Breast epithelium (tissue), 4 donors: ENCODE results near the gene TMEM132C. TPM values are rescaled to one million over a fixed set of nuclear protein-coding genes. Genes with fewer than 3 reads are reported as not detected.

Source experiments
- DNase-seq, 2 donors: peaks; one replicate each; pipeline ENCODE4 v3.0.0-alpha.2; 2019; ENCODE audit warnings: low spot score in 2 of 2
- H3K27ac ChIP-seq, 2 donors: fragments of 200-600 bp; sonication (generic) in 1 of 2; one replicate each; pipeline ENCODE4 v1.5.1; 2016 to 2019; ENCODE audit warnings: mild to moderate bottlenecking in 1 of 2
- H3K27me3 ChIP-seq, 2 donors: fragments of 200-600 bp; sonication (generic) in 1 of 2; one replicate each; pipeline versions ENCODE4 v1.5.1 to v1.6.0; 2017 to 2019; ENCODE audit warnings: control low read depth in 1 of 2, mild to moderate bottlenecking in 1 of 2
- H3K36me3 ChIP-seq: fragments of 200-600 bp; one replicate; pipeline ENCODE4 v1.5.1; 2019
- H3K4me1 ChIP-seq, 2 donors: fragments of 200-600 bp; sonication (generic); one replicate each; pipeline ENCODE4 v1.5.1; 2016 to 2019; ENCODE audit warnings: control low read depth in 1 of 2
- H3K4me3 ChIP-seq, 3 donors: fragments of 200-600 bp; sonication (generic); 1 replicate in 2 of 3; 2 replicates in 1 of 3; pipeline ENCODE4 v1.5.1; 2016 to 2019; ENCODE audit warnings: mild to moderate bottlenecking in 3 of 3, moderate library complexity in 2 of 3
- H3K9me3 ChIP-seq, 2 donors: fragments of 200-600 bp; sonication (generic) in 1 of 2; one replicate each; pipeline ENCODE4 v1.5.1; 2016 to 2019; ENCODE audit warnings: control low read depth in 1 of 2
- CTCF ChIP-seq, 3 donors: fragments of 450-650 bp; IDR thresholded peaks; one replicate each; pipeline ENCODE4 v1.5.1; 2016 to 2017; ENCODE audit warnings: antibody characterized with exemption in 3 of 3, mild to moderate bottlenecking in 3 of 3, moderate library complexity in 3 of 3
- POLR2A ChIP-seq: fragments of 450-650 bp; IDR thresholded peaks from one replicate; pipeline ENCODE4 v1.6.1; 2016; ENCODE audit warnings: antibody characterized with exemption, mild to moderate bottlenecking, moderate library complexity
- POLR2AphosphoS5 ChIP-seq, 3 donors: sonication (generic); formaldehyde crosslinking; IDR thresholded peaks; one replicate each; pipeline ENCODE4 v1.6.1; 2017; ENCODE audit warnings: antibody characterized with exemption in 3 of 3
- intact Hi-C: fragments of 100-400 bp; cut with DNase I; formaldehyde crosslinking; loops from one replicate; pipeline ENCODE4 v1.15.1; 2023; ENCODE audit warnings: low total_unique reads
- total RNA-seq, 3 donors: library from RNA; depleted of rRNA; stranded (reverse); fragments of >200 nt; gene quantifications; one replicate each; pipeline ENCODE4 v1.1.0, GENCODE V29; 2016

The TMEM132C gene
- total RNA-seq, 3 donors from 2014 or later, result 7.2 to 54.1 (median 15.7) TPM

- no peak overlapping the region for H3K4me3 ChIP-seq
- H3K9me3 ChIP-seq, result no peaks in the 10 kb centered on the region
- intact Hi-C loops, result no loop called here
- no peaks in the 10 kb centered on the region for H3K4me1 ChIP-seq
- DNase-seq, result no peak
- H3K27me3 ChIP-seq, result no peaks in the 10 kb centered on the region
- no peaks in the 10 kb centered on the region for H3K36me3 ChIP-seq
- no peak overlapping the region for H3K27ac ChIP-seq
- TF ChIP-seq CTCF (IDR thresholded peaks at IDR 0.05) (no peak), POLR2AphosphoS5 (IDR thresholded peaks at IDR 0.05) (no peak)
Measured at GRCh38 chr12:128607641-128608040, 340.7 kb downstream of the TMEM132C start.

- DNase-seq, result no peak
- no peak overlapping the region for H3K4me3 ChIP-seq
Measured at GRCh38 chr12:128609861-128610260, 342.9 kb downstream of the TMEM132C start.

GRCh38 chr12:128611736-128612135 is 344.8 kb downstream of the TMEM132C start:
- Histone ChIP-seq H3K4me3 (no peak overlapping the region), H3K36me3 (no peaks in the 10 kb centered on the region), H3K9me3 (no peaks in the 10 kb centered on the region), H3K27me3 (no peaks in the 10 kb centered on the region), H3K4me1 (no peaks in the 10 kb centered on the region), H3K27ac (no peak overlapping the region)
- no peak for DNase-seq
- no peak for TF ChIP-seq POLR2A
- no peak for TF ChIP-seq CTCF (IDR thresholded peaks at IDR 0.05)
- intact Hi-C loops, result no loop called here

More at GRCh38 chr12:128609861-128610260, 342.9 kb downstream of the TMEM132C start:
- Histone ChIP-seq H3K9me3 (no peaks in the 10 kb centered on the region), H3K27me3 (no peaks in the 10 kb centered on the region), H3K4me1 (no peaks in the 10 kb centered on the region), H3K27ac (no peak overlapping the region), H3K36me3 (no peaks in the 10 kb centered on the region)
- TF ChIP-seq CTCF (IDR thresholded peaks at IDR 0.05) (no peak), POLR2A (no peak), POLR2AphosphoS5 (IDR thresholded peaks at IDR 0.05) (no peak)
- intact Hi-C loops, result no loop called here

GRCh38 chr12:128612150-128612850 is 345.3 kb downstream of the TMEM132C start:
- H3K27me3 ChIP-seq, result no peaks in the 10 kb centered on the region
- intact Hi-C loops, result no loop called here
- H3K9me3 ChIP-seq, result no peaks in the 10 kb centered on the region
- no peak for DNase-seq
- no peak overlapping the region for H3K27ac ChIP-seq
- H3K36me3 ChIP-seq, result no peaks in the 10 kb centered on the region
- TF ChIP-seq CTCF (IDR thresholded peaks at IDR 0.05) (no peak), POLR2A (no peak), POLR2AphosphoS5 (IDR thresholded peaks at IDR 0.05) (no peak)
- H3K4me1 ChIP-seq, result no peaks in the 10 kb centered on the region
- H3K4me3 ChIP-seq, result no peak overlapping the region

GRCh38 chr12:128613837-128614590 is 347.0 kb downstream of the TMEM132C start:
- H3K4me1 ChIP-seq, result no peaks in the 10 kb centered on the region
- peaks cover 0 to under 1% of the 10 kb centered on the region in 2 donors for H3K27me3 ChIP-seq
- intact Hi-C loops, result no loop called here
- H3K27ac ChIP-seq, result no peak overlapping the region
- H3K36me3 ChIP-seq, result no peaks in the 10 kb centered on the region
- no peak overlapping the region for H3K4me3 ChIP-seq
- no peaks in the 10 kb centered on the region for H3K9me3 ChIP-seq
- DNase-seq, result no peak
- no peak for TF ChIP-seq POLR2A
